Stimulated activated CD4-positive, alpha-beta T cell treated with anti-CD3 and anti-CD28 coated beads, Interleukin-2, amount 100 ng/mL, for 24 hours (primary cell): Measurements from ENCODE around the gene CNTN6.
"Not testable (repeated sequence)": the region's sequence is repeated elsewhere in the genome, so short reads cannot be mapped to it uniquely, and the experiment has no call there.

Source experiments
- DNase-seq, 2 donors: peaks; one replicate each; pipeline ENCODE4 v3.0.0-alpha.2; 2020

Gene CNTN6

DNA sequence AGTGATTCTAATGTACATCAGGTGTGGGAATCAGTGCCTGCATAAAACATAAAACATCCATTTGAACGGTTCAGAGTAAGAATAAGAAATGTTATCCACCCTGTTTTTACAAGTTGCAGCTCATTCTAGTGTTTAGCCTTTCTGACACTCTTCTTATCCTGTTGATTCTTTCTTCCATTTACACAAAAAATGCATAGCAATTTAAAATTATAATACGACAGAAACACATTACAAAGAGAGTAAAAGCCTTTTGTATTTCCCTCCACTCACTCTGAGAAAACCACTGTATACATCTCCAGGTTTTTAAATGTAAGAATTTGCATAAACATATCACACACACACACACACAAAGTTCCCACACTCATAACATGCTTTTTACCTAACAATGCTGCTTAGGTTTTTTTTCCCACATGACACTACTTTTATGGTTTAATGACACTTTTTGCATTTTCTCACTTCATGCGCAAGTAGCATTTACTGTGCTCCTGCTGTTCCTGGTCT is 199.8 kb downstream of the CNTN6 start:
- DNase-seq: no peak

DNA sequence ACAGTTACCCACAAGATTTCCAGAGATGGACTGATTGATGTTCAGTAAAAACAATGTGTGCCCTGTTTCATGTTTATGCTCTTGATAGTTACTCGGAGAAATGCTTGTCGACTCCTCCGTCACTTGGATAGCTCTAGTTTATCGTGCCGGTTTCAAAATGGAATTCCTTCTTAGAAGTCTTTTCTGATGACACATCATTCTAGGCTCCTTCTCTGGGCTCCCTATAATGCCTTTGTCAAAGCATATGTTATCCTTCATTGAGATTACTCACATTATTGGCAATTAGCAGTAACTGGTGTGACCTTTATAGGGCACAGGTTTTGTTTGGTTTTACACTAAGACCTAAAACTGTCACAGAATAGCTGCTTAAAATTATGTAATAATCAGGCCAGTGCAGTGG is 201.8 kb downstream of the CNTN6 start:
- DNase-seq: no peak

DNA sequence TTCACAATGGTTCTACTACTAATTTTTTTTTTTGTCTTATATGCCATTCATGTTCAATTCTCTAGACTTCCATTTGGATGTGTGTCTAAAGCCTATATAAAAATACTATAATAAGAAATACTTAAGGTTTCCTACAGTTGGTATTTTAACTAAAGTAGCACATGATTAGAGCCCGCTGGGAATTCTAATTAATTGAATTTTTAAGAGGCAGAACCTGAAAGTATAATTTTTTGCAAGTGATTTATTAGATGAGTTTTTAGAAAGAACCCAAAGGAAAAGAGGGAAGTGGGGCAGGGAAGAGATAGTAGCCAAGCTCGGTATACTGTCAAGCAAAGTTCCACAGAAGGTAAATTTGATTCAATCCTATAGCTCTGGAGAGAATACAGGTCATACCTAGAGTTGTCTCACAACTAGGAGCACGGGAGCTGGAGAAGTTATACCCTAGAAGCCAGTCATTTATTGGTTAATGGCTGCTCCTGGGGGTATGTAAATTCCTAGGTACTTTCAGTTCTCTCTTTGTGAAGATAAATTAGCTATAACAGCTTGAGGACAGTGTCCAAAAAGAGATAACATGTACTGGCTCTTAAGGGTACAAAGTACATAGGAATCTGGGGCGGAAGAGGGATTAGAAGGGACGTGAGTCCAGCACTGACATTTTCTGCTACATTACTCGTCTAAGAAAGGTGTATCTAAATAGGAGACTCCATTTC is 225.6 kb downstream of the CNTN6 start:
- DNase-seq: no peak

- no peak for DNase-seq
These were observed 233.7 kb downstream of the CNTN6 start for GRCh38 chr3:1326546-1326945.

DNA sequence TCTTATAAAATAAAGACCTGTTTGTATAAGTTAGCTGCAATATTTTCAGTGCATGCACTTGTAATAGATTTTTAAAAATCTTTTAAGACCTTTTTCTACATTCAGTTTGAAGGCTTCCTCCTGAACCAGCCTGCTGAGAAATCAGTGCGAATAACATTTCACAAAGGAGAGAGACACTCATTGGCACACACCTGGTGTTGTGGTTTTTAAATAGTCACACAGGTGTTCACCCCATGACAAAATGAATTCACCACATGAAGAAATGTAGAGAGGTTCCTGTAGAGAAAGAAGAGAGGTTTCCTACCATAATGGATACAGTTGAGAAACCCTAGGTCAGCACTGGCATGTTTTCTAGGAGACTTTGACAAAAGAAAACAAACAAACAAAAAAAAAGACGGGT is 237.3 kb downstream of the CNTN6 start:
- no peak for DNase-seq

DNA sequence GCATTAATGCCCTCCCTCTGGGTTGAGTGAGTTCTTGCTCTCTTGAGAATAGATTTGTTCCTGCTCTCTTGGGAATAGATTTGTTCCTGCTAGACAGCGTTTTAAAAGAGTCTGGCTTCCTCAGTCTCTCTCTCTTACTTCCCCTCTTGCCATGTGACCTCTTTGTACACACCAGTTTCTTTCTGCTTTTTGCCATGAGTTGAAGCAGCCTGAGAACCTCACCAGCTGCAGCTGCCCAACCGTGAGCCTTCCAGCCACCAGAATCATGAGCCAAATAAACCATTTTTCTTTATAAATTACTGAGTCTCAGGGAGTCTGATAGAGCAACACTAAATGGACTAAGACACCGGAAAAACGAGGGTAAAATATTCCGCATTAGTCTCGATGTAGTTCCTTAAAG is 253.6 kb downstream of the CNTN6 start:
- DNase-seq: no peak

- DNase-seq: no peak
These were observed 255.7 kb downstream of the CNTN6 start for GRCh38 chr3:1348547-1348946.

DNA sequence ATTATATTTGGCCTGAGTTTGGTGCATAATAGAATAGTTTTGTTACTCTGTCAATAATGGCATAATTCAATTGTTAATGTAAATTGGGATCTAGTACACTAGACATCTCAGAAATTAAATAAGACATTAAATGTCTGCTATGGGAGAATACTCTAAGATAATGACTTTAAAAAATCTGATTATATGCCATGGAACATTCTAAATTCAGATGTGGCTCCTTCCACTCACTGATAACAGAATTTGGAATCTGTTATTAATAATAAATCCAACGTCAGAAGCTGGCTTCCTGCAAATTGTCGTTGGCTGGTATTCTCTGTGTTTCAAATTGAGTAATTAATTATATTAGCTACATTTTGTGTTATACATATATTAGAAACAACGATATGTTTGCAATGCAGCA is 258.1 kb downstream of the CNTN6 start:
- DNase-seq: no peak

- DNase-seq: no peak
These were observed 262.9 kb downstream of the CNTN6 start for GRCh38 chr3:1355691-1356090.

GRCh38 chr3:1356101-1356500 is 263.3 kb downstream of the CNTN6 start:
- no peak for DNase-seq

- DNase-seq: no peak
These were observed 272.7 kb downstream of the CNTN6 start for GRCh38 chr3:1365528-1365927.

DNA sequence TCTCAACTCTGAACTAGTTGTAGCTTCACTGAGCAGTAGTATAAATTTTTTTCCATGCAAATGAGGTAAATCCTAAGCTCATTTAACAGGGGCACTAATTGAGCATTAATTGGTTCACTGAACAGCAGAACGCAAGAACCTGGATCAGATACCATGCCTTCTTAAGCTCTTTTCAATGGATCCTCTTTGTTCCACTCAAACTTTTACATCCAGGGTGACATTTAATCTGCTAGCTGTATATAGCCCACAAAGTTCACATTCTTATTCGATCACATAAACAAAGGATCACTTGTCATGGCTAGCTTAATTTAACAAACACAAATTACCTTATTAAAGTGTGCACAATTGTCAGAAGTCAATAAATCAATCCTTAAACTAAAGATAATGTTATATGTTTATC is 281.6 kb downstream of the CNTN6 start:
- DNase-seq: no peak

DNA sequence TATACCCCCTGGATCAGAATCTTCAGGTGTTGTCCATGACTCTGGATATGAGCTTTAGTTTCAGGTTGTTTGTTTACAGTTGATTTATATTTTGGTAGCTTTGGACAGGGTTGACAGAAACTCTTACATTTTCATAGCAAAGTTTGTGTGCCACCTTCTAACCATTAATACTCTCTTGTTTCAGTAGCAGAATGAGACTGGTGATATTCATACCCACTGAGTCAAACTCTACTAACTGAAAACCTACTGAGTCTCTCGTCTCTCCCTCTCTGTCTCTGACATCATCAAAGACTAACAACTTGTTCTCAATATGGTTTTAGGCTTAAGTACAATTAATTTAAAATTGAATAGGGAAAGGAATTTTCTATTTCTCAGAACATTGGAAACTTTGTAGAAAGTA is 282.3 kb downstream of the CNTN6 start:
- no peak for DNase-seq

GRCh38 chr3:1380926-1381646 is 288.3 kb downstream of the CNTN6 start:
- DNase-seq: no peak

DNA sequence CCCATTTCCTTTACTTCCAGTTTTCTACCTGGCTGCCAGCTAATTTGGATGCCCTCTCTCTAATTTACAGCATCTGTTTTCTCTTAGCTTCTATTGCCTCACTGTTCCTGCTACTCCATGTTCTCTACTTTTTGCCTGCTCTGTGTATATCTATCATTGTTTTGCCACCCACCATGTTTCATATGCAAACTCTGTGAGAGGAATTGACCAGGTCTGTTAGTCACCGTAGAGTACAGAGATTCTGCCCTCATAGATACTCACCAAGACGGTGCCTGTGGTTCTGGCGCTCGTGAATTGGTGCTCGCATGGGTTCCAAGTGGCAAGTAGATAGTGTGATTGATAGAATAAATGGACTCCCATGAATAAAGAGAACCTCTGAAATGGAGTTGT is 288.8 kb downstream of the CNTN6 start:
- no peak for DNase-seq

GRCh38 chr3:1387396-1387905 is 294.6 kb downstream of the CNTN6 start:
- not testable (repeated sequence) for DNase-seq

- DNase-seq: no peak
These were observed 301.4 kb downstream of the CNTN6 start for GRCh38 chr3:1394188-1394587.

DNA sequence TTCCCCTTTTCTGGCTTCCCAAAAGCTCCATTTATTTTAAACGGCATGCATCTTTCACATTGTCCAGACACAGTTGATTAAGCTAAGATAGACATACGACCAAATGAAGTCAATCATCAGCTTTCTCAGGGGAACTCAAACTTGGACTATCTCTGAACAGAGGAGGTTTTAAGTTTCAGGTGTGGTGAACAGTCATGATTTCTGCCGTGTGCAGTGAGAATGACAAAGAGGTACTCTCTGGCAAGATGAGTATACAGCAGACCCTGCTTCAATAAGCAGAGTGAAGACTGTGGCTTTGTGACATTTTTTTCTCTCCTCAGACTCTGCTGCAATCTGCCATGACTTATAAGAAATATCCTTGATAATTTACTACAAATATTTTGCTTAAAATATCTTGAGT is 307.7 kb downstream of the CNTN6 start:
- DNase-seq: no peak

DNA sequence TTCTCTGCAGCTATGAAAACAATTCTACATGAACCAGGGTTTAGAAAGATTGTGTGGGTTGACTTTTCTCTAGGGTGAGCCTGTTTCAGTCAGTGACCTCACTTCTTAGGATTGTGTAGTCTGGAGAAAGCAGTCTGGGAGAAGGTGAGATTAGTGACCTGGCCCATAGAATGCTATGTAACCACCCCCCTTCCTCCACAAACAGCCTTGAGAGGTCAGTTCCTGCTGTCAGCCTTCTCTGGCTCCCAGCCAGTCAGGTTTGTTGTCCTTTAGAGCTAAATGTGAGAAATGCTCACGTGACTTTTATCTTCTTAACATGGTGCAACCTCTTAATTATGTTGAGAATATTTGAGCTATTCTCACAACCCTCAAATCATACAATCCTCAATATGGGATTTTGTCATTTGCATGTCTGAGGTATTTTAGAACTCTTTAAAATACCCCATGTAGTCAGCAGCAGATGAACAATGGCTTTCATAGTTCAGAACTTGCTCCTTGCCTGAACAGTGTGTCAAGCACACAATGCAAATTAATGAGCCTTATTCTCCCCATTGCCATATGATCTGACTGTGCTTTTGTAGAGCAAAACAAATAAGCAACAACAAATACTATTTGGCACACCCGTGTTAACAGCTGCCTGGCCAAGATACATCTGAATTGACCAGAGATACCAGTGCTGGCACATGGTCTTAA is 311.6 kb downstream of the CNTN6 start:
- no peak for DNase-seq

DNA sequence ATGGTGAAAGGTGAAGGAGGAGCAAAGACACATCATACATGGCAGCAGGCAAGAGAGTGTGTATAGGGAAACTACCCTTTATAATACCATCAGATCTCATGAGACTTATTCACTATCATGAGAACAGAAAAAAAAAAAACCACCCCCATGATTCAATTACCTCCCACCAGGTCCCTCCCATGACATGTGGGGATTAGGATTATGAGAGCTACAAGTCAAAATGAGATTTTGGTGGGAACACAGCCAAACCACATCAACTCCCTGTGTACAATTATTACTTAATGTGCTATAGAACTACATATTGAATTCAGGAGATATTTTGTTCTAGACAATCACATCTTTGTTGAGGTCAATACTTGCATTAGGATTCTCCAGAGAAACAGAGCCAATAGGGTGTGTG is 313.4 kb downstream of the CNTN6 start:
- no peak for DNase-seq

GRCh38 chr3:1421577-1421976 is 328.8 kb downstream of the CNTN6 start:
- DNase-seq: no peak

DNA sequence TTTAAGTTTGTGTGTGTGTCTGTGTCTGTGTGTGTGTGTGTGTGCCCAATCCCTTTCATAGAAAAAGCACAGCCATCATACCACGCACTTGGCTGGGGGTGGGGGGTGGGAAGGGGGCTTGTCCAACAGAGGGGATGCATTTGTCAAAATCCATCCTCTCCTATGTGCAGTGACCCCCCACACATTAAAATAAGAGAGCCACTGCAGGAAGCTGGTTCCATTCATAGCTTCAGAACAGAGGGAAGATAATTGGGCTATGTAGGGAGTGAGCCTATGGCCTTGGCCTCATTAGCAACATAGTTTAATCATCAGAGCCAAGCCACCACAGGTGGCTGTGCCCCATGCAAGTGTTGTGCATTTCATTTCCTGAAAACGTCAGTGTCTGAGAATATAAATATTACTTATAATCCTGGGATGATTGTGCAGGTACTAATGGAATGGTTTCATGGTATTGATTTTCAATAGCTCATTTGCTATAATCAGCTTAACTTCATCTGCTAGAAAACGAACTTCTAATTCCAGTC is 330.8 kb downstream of the CNTN6 start:
- DNase-seq: no peak

GRCh38 chr3:1439395-1439794 is 346.6 kb downstream of the CNTN6 start:
- peak in 1 of 2 donors; percentile 18 for DNase-seq

GRCh38 chr3:1442271-1442670 is 349.4 kb downstream of the CNTN6 start:
- DNase-seq: no peak
